GM06990 (cell line): Measurements from ENCODE around the gene TSHZ1.

Experiments
- DNase-seq: peaks from one replicate; pipeline ENCODE4 v3.0.0-alpha.2; 2011; ENCODE audit not compliant: insufficient read length; ENCODE audit errors: extremely low read depth
- H3K27me3 ChIP-seq: replicated peaks from 2 replicates; pipeline ENCODE4 v1.6.0; 2011; ENCODE audit warnings: low read length; ENCODE audit not compliant: control insufficient read depth, insufficient read depth
- H3K36me3 ChIP-seq: 2 replicates; pipeline ENCODE4 v1.5.1; 2011; ENCODE audit warnings: low read length; ENCODE audit not compliant: control insufficient read depth, insufficient read depth
- H3K4me3 ChIP-seq: replicated peaks from 2 replicates; pipeline ENCODE4 v1.5.1; 2011; ENCODE audit warnings: low read depth, mild to moderate bottlenecking, control low read depth, low read length
- CTCF ChIP-seq: IDR thresholded peaks from 2 replicates; pipeline ENCODE4 v1.5.1; 2011; ENCODE audit warnings: low read length, control low read depth, mild to moderate bottlenecking, inconsistent platforms; ENCODE audit not compliant: insufficient read depth, poor library complexity, severe bottlenecking

The TSHZ1 gene

GRCh38 chr18:75169411-75169810 is 41.2 kb upstream of the TSHZ1 start:
- no peak for DNase-seq
- H3K4me3 ChIP-seq, result no peak overlapping the region
- no peaks in the 10 kb centered on the region for H3K27me3 ChIP-seq
- no peak for TF ChIP-seq CTCF
- H3K36me3 ChIP-seq, result no peaks in the 10 kb centered on the region

- Histone ChIP-seq H3K4me3 (no peak overlapping the region), H3K36me3 (no peaks in the 10 kb centered on the region), H3K27me3 (no peaks in the 10 kb centered on the region)
- no peak for TF ChIP-seq CTCF
- no peak for DNase-seq
Observed at GRCh38 chr18:75170022-75170789, 40.4 kb upstream of the TSHZ1 start.

- DNase-seq, result no peak
- no peaks in the 10 kb centered on the region for H3K27me3 ChIP-seq
- no peaks in the 10 kb centered on the region for H3K36me3 ChIP-seq
- H3K4me3 ChIP-seq, result no peak overlapping the region
- TF ChIP-seq CTCF, result no peak
Observed at GRCh38 chr18:75170916-75171315, 39.7 kb upstream of the TSHZ1 start.

GRCh38 chr18:75172299-75173124 is 38.1 kb upstream of the TSHZ1 start:
- no peak for TF ChIP-seq CTCF
- Histone ChIP-seq H3K36me3 (no peaks in the 10 kb centered on the region), H3K4me3 (no peak overlapping the region), H3K27me3 (no peaks in the 10 kb centered on the region)
- peak; percentile 41 for DNase-seq

- DNase-seq, result no peak
- peak; percentile 53 for TF ChIP-seq CTCF
- H3K36me3 ChIP-seq, result no peaks in the 10 kb centered on the region
- no peak overlapping the region for H3K4me3 ChIP-seq
- H3K27me3 ChIP-seq, result no peaks in the 10 kb centered on the region
Observed at GRCh38 chr18:75173125-75173432, 37.5 kb upstream of the TSHZ1 start.

GRCh38 chr18:75173738-75174137 is 36.9 kb upstream of the TSHZ1 start:
- no peak overlapping the region for H3K4me3 ChIP-seq
- H3K36me3 ChIP-seq, result no peaks in the 10 kb centered on the region
- no peaks in the 10 kb centered on the region for H3K27me3 ChIP-seq
- no peak for DNase-seq
- no peak for TF ChIP-seq CTCF
